NCI-H510A treated with DMSO at 0.1 percent for 48 hours (cell line): ENCODE measurements around the gene ATP8B1.

Source experiments
- DNase-seq: peaks from one replicate; lab custom pipeline; 2025; lab: John Stamatoyannopoulos, UW

The ATP8B1 gene

DNA sequence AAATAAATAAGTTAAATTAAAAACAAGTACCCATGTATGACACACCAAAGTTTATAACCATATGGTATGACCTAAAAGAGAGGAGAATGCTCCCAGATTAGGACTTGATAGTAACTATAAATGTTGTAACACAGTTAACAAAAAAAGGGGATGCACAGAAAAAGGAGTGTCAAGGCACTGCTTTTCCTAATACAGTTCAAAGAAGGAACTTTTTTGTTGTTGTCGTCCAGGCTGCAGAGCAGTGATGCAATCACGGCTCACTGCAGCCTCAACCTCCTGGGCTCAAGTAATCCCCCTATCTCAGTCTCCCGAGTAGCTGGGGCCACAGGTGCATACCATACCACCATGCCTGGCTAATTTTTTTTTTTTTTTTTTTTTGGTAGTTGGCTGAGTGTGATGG, 184.2 kb downstream of the ATP8B1 start:
- no peak for DNase-seq

DNA sequence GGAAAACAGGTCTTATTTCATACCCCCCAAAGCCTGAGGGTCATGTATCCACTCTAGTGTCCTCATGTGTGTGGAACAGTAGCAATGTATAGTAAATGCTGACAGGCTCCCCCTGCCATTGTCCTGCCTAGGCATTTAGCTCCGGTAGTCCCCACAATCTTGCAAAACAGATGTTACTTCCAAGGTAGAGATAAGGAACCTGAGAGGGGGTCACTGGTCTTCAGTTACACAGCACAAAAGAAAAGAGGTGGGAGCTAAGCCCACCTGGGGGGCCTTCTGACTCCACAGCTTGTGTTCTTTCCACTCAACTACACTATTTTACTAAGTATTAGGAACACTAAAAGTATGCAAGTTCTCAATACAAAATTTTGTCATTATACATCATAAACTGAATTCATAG, 199.2 kb downstream of the ATP8B1 start:
- DNase-seq: no peak
